GM18870 (cell line): ENCODE data around the gene SELENOV.

Source experiments
- ATAC-seq: cut with Tn5 transposase; IDR thresholded peaks from one replicate; pipeline ENCODE4 v1.9.1; 2021; ENCODE audit warnings: moderate library complexity; ENCODE audit not compliant: unreplicated experiment

SELENOV gene

DNA sequence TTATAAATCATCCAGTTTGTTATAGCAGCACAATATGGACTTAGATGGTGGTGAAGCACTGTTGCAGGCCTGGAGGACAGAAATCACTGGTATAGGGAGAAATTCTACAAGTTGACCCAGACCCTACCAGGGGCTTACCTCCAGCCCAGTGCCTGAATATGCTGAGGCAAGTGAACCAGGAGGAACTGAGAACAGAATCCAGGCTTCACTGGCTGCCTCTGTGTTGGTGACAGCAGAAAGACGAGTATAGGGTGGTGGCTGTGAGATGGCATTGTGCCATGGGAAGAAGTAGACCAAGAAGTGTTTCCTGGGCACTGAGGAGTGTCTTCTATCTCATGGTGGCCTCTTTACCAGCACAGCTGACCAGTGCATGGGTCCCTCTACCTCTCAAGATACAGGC lies 40.9 kb downstream of the SELENOV start:
- no peak for ATAC-seq

GRCh38 chr19:39557811-39558623 lies 43.1 kb downstream of the SELENOV start:
- ATAC-seq: no peak

DNA sequence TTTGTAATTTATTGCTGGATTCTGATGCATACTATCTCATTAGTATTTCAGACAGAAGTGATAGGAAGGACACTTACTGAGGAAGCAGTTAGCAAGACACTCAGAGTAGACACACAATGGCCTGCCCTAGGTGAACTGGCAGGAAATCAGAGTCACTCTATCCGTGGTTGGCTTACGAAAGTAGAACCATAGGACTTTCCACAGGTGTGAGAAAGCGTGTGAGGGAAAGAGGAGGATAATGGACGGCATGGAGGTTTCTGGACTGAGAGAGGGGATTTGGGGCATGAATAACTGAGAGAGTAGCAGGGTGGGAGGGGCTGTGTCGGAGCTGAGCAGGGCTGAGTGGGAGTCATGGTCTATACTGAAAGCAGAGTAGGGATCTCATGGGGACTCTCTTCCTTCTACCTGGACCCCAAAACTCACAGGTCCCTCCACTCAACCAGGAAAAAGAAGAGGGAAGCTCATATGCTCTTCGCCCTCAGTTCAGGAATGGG lies 43.7 kb downstream of the SELENOV start:
- no peak for ATAC-seq

GRCh38 chr19:39563408-39563807 lies 48.5 kb downstream of the SELENOV start:
- ATAC-seq: no peak

GRCh38 chr19:39566064-39566463 lies 51.1 kb downstream of the SELENOV start:
- no peak for ATAC-seq

GRCh38 chr19:39568604-39569003 lies 53.7 kb downstream of the SELENOV start:
- no peak for ATAC-seq
